GM21529 (cell line): ENCODE data around the gene DRICH1.
"Not testable (repeated sequence)": the region's sequence is repeated elsewhere in the genome, so short reads cannot be mapped to it uniquely, and the experiment has no call there.

Experiments used
- ATAC-seq: cut with Tn5 transposase; IDR thresholded peaks from one replicate; pipeline ENCODE4 v1.9.1; 2021; ENCODE audit not compliant: unreplicated experiment

DRICH1 gene

DNA sequence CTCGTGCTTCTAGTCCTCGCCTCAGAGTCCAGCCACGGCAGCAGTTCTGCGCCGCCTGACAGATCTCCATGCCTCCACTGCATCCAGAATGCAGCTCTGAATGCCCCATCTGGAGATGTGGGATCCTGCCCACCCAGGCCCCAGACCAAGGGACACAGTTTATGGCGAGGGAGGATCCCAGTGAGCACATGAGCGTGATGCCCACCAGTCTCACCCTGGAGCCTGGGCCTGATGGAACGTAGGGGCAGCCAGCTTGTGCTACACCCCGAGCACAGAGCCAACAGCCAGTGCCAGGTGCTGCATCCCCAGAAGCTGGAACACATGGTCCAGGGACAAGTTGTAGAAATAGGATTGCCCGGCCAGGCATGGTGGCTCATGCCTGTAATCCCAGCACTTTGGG is 62.4 kb downstream of the DRICH1 start:
- ATAC-seq, result no peak

DNA sequence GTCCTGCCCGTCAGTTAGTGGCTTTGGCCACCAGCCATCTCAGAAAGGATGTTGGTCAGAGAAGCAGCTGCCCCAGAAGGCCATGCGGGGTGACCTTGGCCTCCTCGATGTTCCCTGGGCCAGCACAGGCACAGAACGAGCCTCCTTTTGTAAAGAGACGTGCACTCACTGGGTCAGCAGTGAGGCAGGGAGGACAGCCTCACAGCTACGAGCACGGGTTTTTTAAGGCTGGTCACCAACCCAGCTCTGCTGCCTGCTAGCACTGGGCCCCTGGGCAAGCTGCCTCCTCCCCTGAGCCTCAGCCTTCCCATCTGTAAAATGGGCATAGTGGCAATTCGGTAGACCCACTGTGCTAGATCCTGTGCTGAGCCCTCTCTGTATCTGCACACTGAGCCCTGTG is 62.8 kb downstream of the DRICH1 start:
- no peak for ATAC-seq

DNA sequence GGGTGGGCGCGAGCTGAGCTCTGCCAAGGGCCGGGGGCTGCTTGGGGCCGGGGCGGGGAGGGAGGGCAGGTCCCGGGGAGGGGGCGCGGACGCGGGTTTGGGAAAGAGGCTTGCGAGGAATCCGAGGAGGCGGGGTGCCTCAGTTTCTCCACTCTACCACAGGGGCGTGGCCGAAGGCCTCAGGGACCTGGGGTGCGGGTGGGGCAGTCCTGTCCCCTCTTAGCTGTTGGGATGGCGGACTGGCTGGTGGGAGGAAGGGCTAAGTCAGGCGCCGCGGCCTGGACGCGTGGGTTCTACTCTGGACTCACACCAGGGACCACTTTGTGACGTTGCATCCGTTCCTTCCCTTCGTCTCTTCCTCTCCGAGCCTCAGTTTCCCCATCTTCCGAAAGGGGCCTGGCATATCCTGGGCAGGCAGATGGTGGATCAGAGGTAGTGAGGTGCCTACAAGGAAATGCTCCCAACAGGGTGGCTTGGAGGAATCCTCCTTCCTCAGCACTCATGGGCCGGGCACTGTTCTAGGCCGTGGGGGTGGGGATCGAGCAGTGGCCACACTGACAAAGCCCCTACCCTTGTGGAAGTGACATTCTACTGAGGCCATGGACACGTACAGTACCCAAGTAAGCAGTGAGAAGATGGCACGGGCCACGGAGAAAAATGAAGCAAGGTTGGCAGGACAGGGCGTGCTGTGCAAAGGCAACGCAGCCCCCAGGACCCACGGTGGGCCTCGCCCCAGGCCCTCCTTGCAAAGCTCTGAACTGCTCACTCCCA is 65.2 kb downstream of the DRICH1 start:
- no peak for ATAC-seq

DNA sequence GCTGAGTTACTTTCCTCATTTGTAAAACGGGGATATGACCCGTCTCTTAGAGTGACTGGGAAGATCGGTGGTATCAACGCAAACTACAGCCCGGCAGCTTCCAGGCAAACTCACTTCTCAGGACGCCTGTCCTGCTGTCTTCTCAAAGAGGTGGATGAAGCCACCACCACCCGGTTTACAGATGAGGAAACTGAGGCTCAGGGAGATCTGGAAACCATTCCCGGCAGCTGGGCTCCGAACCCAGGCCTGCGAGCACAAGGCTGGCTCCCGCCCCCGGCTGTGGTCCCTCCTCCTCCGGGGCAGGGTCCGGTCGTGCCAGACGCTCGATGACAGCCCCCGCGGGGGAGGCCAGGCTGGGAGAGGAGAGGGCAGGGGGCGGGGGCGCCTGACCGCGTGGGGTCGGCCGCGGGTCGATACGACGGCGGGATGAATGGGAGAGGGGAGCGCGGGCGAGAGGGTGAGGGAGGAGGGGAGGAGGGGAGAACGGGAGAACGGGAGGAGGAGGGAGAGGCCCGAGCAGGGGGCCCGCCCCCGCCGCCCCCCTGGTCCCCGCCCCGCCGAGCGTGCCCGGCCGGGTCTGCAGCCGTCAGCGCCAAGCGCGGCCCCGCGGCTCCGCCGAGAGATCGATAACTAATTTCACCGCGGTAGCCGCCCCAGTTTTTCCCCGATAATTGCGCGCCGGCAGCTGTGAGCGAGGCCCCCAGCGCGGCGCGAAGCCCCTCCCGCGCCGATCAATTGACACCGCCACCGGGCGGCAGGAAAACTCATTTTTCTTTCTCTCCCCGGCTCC is 66.0 kb downstream of the DRICH1 start:
- no peak for ATAC-seq

DNA sequence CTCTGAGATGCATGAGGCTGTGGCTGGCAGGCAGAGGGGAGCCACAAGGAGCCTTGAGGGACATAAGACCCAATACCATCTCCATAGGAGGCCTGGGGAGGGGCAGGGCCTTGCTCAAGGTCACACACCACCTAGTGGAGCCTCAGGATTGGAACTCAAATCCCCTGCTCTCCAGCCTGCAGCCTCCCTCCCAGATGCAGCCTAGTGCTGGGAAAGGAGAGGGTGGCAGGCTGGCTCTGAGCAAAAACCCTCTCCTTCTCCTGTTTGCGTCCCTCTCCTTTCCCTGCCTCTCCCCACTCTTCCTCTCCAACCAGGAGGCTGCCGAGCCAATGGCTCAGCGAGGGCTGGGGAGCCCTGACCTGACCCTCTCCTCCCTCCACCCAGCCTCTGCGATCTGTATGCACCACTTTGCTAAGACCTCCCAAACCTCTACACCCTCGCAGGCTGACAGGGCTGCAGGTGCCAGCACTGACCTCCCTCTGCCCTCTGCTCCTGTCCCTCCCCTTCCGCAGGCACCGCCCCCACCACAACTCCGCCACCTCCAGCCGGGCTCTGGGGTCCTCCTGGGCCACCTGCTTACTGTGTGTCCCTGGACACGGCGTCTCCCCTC is 66.7 kb downstream of the DRICH1 start:
- ATAC-seq, result no peak

- no peak for ATAC-seq
These were observed 67.8 kb downstream of the DRICH1 start for GRCh38 chr22:23564276-23564675.

DNA sequence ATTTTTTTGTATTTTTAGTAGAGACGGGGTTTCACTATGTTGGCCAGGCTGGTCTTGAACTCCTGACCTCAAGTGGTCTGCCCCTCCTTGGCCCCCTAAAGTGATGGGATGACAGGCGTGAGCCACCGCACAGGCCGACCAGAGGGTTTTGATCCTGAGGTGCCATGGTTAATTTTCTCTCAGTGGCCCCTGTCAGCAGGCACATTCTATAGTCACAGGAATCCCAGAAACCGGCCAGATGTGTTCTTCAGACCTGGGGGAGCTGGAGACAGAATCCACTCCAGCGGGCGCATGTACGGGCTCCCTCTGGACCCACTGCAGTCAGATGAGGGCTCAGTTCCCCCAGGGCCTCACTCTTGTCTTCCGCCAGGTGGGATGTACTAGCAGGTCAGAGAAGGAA is 69.0 kb downstream of the DRICH1 start:
- no peak for ATAC-seq

GRCh38 chr22:23562186-23562585 is 69.9 kb downstream of the DRICH1 start:
- ATAC-seq, result no peak

- ATAC-seq, result not testable (repeated sequence)
These were observed 71.1 kb downstream of the DRICH1 start for GRCh38 chr22:23561025-23561510.

- ATAC-seq, result not testable (repeated sequence)
These were observed 71.9 kb downstream of the DRICH1 start for GRCh38 chr22:23560215-23560614.
